GM19239 (cell line): ENCODE results near the gene TAF3.

Experiments
- DNase-seq: peaks from one replicate; pipeline ENCODE4 v3.0.0; 2011; ENCODE audit warnings: low spot score; ENCODE audit not compliant: insufficient read length
- FAIRE-seq: peaks from 2 replicates; lab custom pipeline; 2011; peaks lifted over from hg19 to GRCh38; lab: Jason Lieb, UNC

Gene TAF3

GRCh38 chr10:7862121-7862514 is 43.8 kb downstream of the TAF3 start:
- FAIRE-seq = no peak
- DNase-seq = no peak

GRCh38 chr10:7866176-7866575 is 47.9 kb downstream of the TAF3 start:
- FAIRE-seq (no peak), DNase-seq (no peak)

DNA sequence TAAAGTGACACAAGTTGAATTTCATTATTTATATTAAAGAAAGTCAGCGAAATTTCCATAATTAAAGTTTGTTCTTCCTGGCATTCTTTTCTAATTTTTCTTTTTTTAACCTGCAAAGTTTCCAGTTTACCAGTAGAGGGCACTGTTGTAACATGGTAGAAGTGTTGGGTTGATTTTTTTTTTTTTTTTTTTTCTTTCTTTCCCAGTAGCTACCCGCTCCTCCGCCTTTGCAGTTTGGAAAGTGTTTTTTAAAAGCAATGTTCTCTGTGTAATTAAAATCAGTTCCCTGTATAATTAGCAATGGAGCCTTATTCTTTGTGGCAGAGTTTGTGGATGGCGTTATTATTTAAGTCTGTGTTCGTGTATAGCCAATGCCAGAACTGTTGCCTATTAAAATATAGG is 53.7 kb downstream of the TAF3 start:
- no peak for DNase-seq
- FAIRE-seq = peak; percentile 76

DNA sequence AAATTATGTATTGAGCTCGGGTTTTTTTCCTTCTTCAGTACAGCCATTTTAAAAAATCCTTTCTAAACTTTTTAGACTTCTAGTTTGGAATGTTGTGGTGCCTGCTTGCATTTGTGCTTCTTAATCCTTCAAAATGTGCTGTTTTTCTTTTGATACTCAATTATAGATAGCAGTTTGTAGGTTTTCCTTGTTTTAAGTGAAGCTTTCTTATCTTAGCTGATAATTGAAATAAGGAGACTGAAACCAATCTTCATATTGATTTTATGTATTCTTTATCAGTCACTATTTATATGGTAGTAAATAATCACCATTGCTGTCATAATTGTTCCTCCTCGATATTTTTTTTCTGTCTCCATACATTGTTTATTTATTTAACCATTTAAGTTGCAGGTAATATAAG is 56.6 kb downstream of the TAF3 start:
- FAIRE-seq = no peak
- no peak for DNase-seq

DNA sequence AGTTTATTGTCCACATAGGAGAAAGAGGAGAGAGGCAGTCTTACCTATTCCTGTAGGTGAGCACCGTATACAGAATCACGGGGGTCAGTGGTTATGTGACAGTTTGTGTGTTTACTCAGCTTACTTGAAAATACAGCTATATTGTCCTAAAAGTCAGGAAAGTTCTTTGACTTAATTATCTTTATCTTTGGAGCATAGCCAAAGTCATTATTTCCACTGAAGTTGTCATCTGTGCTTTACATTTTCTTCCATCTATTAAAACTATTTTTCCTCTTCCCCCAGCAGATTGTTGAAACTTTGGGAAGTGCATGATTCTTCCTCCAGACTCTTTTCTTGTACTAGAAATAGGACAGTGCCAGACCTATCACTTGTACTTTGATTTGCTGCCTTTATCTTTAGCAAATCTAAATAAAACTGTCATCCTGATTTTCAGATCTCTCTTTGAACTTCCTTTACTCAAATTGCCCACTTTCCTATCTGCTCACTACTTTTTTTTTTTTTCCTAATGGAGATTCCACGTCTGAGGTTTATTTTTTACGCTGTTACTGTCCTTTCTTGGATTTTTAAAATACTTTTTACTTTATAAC is 58.3 kb downstream of the TAF3 start:
- FAIRE-seq (no peak), DNase-seq (no peak)

GRCh38 chr10:7881119-7881518 is 62.8 kb downstream of the TAF3 start:
- FAIRE-seq (no peak), DNase-seq (no peak)

GRCh38 chr10:7886056-7886455 is 67.8 kb downstream of the TAF3 start:
- DNase-seq (no peak), FAIRE-seq (no peak)

- DNase-seq (no peak), FAIRE-seq (no peak)
Measured at GRCh38 chr10:7887174-7887816, 69.0 kb downstream of the TAF3 start.

GRCh38 chr10:7889947-7890542 is 71.7 kb downstream of the TAF3 start:
- DNase-seq = no peak
- no peak for FAIRE-seq

DNA sequence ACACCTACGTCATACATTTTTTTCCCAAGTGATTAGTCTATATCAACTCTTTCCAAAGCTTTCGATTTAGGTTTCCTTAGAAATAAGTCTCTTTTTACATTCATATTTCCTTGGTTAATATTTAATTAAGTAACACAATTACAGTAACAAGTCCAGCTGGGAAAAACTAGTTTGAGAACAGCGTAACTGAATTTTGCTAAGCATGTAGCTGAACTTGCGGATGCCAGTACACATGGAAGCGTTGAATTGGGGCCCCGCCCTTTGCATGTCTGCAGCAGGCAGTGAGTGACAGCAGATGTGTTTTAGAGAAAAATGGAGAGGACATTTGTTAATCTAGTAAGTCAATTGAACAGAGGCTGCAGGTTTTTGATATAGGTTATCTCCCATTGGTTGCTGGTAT is 72.5 kb downstream of the TAF3 start:
- peak; percentile 14 for FAIRE-seq
- DNase-seq = no peak

- FAIRE-seq = no peak
- DNase-seq = no peak
Measured at GRCh38 chr10:7891634-7892033, 73.3 kb downstream of the TAF3 start.

- no peak for DNase-seq
- FAIRE-seq = no peak
Measured at GRCh38 chr10:7892146-7892545, 73.8 kb downstream of the TAF3 start.

- FAIRE-seq (no peak), DNase-seq (no peak)
Measured at GRCh38 chr10:7895699-7896090, 77.4 kb downstream of the TAF3 start.

- FAIRE-seq = no peak
- DNase-seq = no peak
Measured at GRCh38 chr10:7896297-7896696, 78.0 kb downstream of the TAF3 start.

DNA sequence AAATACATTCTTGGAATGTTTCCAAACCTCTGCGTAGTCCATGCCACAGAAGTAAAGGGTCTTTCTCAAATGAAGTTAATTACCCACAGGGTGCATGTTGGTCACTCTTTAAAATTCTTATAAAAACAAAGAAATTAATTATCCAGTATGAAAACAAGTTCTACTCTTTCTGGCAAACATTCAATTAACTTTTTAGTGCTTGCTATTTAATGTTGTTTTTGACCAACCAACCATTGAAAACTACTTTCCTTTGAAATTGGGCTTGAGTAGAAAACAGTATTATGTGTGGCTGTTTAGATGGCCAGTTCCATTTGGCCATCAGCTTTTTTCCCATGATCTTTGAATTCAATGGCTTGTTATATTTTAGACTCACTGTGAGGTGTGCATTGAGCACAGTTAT is 83.0 kb downstream of the TAF3 start:
- FAIRE-seq = no peak
- DNase-seq = no peak

GRCh38 chr10:7902413-7902812 is 84.1 kb downstream of the TAF3 start:
- DNase-seq (no peak), FAIRE-seq (no peak)

- DNase-seq (no peak), FAIRE-seq (no peak)
Measured at GRCh38 chr10:7903851-7904250, 85.5 kb downstream of the TAF3 start.

GRCh38 chr10:7906128-7906527 is 87.8 kb downstream of the TAF3 start:
- DNase-seq (no peak), FAIRE-seq (no peak)

GRCh38 chr10:7908541-7909210 is 90.4 kb downstream of the TAF3 start:
- DNase-seq = no peak
- FAIRE-seq = no peak

GRCh38 chr10:7913126-7913872 is 95.0 kb downstream of the TAF3 start:
- no peak for DNase-seq
- FAIRE-seq = no peak
